ENCODE data around the gene PIK3CD.

The PIK3CD gene

GRCh38 chr1:9767964-9768668 is 116.6 kb downstream of the PIK3CD start:
- TF ChIP-seq, protein P1, sequence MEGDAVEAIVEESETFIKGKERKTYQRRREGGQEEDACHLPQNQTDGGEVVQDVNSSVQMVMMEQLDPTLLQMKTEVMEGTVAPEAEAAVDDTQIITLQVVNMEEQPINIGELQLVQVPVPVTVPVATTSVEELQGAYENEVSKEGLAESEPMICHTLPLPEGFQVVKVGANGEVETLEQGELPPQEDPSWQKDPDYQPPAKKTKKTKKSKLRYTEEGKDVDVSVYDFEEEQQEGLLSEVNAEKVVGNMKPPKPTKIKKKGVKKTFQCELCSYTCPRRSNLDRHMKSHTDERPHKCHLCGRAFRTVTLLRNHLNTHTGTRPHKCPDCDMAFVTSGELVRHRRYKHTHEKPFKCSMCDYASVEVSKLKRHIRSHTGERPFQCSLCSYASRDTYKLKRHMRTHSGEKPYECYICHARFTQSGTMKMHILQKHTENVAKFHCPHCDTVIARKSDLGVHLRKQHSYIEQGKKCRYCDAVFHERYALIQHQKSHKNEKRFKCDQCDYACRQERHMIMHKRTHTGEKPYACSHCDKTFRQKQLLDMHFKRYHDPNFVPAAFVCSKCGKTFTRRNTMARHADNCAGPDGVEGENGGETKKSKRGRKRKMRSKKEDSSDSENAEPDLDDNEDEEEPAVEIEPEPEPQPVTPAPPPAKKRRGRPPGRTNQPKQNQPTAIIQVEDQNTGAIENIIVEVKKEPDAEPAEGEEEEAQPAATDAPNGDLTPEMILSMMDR (IDR thresholded peaks at IDR 0.05; ENCODE audit: low read depth, low read length): no peak
- no peak for DNase-seq (ENCODE audit: extremely low read depth, low read depth)

DNA sequence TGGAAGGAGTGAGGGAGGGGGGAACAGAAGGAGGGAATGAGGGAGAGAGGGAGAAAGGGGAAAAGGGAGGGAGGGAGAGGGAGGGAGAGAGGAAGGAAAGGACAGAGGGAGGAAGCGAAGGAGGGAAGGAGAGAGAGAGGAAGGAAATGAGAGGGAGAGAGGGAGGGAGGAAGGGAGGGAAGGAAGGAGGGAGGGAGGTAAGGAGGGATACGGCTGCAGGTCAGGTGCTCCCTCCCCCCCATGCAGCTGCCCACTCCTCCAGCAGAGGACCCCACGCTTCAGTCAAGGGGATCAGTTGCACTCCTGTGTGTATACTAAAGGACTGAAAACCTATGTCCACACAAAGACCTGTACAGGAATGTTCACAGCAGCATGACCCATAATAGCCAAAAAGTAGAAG is 117.5 kb downstream of the PIK3CD start:
- TF ChIP-seq, protein P1 (IDR thresholded peaks at IDR 0.05; ENCODE audit: low read depth, low read length): no peak
- DNase-seq (ENCODE audit: extremely low read depth, low read depth): no peak

- no peak for DNase-seq (ENCODE audit: extremely low read depth, low read depth)
- TF ChIP-seq, protein P1 (IDR thresholded peaks at IDR 0.05; ENCODE audit: low read depth, low read length): no peak
Observed at GRCh38 chr1:9770298-9770697, 118.8 kb downstream of the PIK3CD start.

- no peak for DNase-seq (ENCODE audit: extremely low read depth, low read depth)
- TF ChIP-seq, protein P1 (IDR thresholded peaks at IDR 0.05; ENCODE audit: low read depth, low read length): no peak
Observed at GRCh38 chr1:9774712-9775679, 123.5 kb downstream of the PIK3CD start.

DNA sequence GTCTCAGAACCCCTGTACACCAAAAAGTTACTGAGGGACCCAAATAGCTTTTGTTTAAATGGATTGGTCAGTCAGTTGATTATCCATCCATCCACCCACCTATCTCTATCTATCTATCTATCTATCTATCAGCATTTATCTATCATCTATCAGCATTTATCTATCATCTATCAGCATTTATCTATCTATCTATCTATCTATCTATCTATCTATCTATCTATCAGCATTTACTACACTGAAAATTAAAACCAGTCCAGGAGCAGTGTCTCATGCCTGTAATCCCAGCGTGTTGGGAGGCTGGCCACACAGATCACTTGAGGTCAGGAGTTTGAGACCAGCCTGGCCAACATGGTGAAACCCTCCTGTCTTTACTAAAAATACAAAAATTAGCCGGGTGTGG is 125.2 kb downstream of the PIK3CD start:
- TF ChIP-seq, protein P1 (IDR thresholded peaks at IDR 0.05; ENCODE audit: low read depth, low read length): no peak
- no peak for DNase-seq (ENCODE audit: extremely low read depth, low read depth)
